Jurkat, Clone E6-1 (cell line): ENCODE measurements around the gene ALG1.
"Not testable (repeated sequence)": the region's sequence is repeated elsewhere in the genome, so short reads cannot be mapped to it uniquely, and the experiment has no call there.

Experiments used
- DNase-seq: peaks from one replicate; pipeline ENCODE4 v3.0.0-alpha.2; 2011; ENCODE audit warnings: low read depth, low spot score
- H3K4me3 ChIP-seq: 2 replicates; pipeline ENCODE4 v1.5.1; 2011; ENCODE audit warnings: mild to moderate bottlenecking, low read length, control low read depth, moderate library complexity

ALG1 gene

GRCh38 chr16:5070431-5071186, 1.0 kb upstream of the ALG1 start:
- H3K4me3 ChIP-seq = no peak overlapping the region
- no peak for DNase-seq

GRCh38 chr16:5071341-5071680, 332 bp upstream of the ALG1 start:
- DNase-seq = no peak
- H3K4me3 ChIP-seq = peak overlapping the region; percentile 76

GRCh38 chr16:5072334-5073278, 963 bp downstream of the ALG1 start:
- no peak for DNase-seq
- peak overlapping the region; percentile 76 for H3K4me3 ChIP-seq

- no peak for DNase-seq
- H3K4me3 ChIP-seq = no peak overlapping the region
These were observed 1.6 kb downstream of the ALG1 start for GRCh38 chr16:5073279-5073629.

- not testable (repeated sequence) for H3K4me3 ChIP-seq, DNase-seq
These were observed 2.1 kb downstream of the ALG1 start for GRCh38 chr16:5073771-5074170.

- no peak for DNase-seq
- no peak overlapping the region for H3K4me3 ChIP-seq
These were observed 4.0 kb downstream of the ALG1 start for GRCh38 chr16:5075637-5076036.

- no peak for DNase-seq
These were observed 5.7 kb downstream of the ALG1 start for GRCh38 chr16:5077304-5077703.

GRCh38 chr16:5078626-5079025, 7.0 kb downstream of the ALG1 start:
- DNase-seq = no peak
- no peak overlapping the region for H3K4me3 ChIP-seq

More at GRCh38 chr16:5077304-5077703, 5.7 kb downstream of the ALG1 start:
- no peak overlapping the region for H3K4me3 ChIP-seq

- not testable (repeated sequence) for H3K4me3 ChIP-seq, DNase-seq
These were observed 8.8 kb downstream of the ALG1 start for GRCh38 chr16:5080461-5080860.

GRCh38 chr16:5080996-5081395, 9.4 kb downstream of the ALG1 start:
- not testable (repeated sequence) for DNase-seq, H3K4me3 ChIP-seq

- not testable (repeated sequence) for H3K4me3 ChIP-seq, DNase-seq
These were observed 12.0 kb downstream of the ALG1 start for GRCh38 chr16:5083646-5084045.

- H3K4me3 ChIP-seq, DNase-seq: not testable (repeated sequence)
These were observed 12.6 kb downstream of the ALG1 start for GRCh38 chr16:5084099-5084731.

- H3K4me3 ChIP-seq = not testable (repeated sequence)
These were observed 13.2 kb downstream of the ALG1 start for GRCh38 chr16:5084802-5085201.

GRCh38 chr16:5085716-5086115, 14.1 kb downstream of the ALG1 start:
- H3K4me3 ChIP-seq, DNase-seq: not testable (repeated sequence)

More at GRCh38 chr16:5084802-5085201, 13.2 kb downstream of the ALG1 start:
- DNase-seq = peak; percentile 70

GRCh38 chr16:5088086-5088790, 16.6 kb downstream of the ALG1 start:
- DNase-seq, H3K4me3 ChIP-seq: not testable (repeated sequence)

- not testable (repeated sequence) for H3K4me3 ChIP-seq, DNase-seq
These were observed 17.3 kb downstream of the ALG1 start for GRCh38 chr16:5088936-5089335.

GRCh38 chr16:5089911-5090555, 18.4 kb downstream of the ALG1 start:
- H3K4me3 ChIP-seq, DNase-seq: not testable (repeated sequence)

- DNase-seq = peak; percentile 69
- H3K4me3 ChIP-seq = not testable (repeated sequence)
These were observed 18.9 kb downstream of the ALG1 start for GRCh38 chr16:5090592-5090991.

GRCh38 chr16:5093081-5093480, 21.4 kb downstream of the ALG1 start:
- not testable (repeated sequence) for H3K4me3 ChIP-seq, DNase-seq
